Tongue (tissue), 2 donors: ENCODE measurements around the gene GALNT5. TPM values are rescaled to one million over a fixed set of nuclear protein-coding genes. Genes with fewer than 3 reads are reported as not detected.
A peak's percentile ranks its signal among the peaks of the same experiment; 100 is the strongest.

Experiments
- DNase-seq: peaks from one replicate; pipeline ENCODE4 v3.0.0-alpha.2; 2015
- total RNA-seq: library from RNA; depleted of rRNA; stranded (reverse); fragments of >200 nt; gene quantifications from one replicate; pipeline ENCODE4 v1.2.3, GENCODE V29; 2014

GALNT5 gene
- total RNA-seq, 1 donor from 2014 or later: 19.2 TPM

DNA sequence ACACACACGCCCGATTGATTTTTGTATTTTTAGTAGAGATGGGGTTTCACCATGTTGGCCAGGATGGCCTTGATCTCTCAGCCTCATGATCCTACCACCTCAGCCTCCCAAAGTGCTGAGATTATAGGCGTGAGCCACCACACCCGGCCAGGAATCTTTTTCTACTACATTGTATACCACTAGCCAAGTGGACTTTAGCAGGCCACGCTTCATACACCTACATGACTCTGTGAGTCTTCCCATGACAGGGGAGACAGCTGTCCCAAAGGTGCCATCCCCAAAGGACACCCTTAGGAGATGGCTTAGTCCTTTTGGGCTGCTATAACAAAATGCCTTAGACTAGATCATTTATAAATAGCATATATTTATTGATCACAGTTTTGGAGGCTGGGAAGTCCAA, 35.3 kb downstream of the GALNT5 start:
- no peak for DNase-seq

DNA sequence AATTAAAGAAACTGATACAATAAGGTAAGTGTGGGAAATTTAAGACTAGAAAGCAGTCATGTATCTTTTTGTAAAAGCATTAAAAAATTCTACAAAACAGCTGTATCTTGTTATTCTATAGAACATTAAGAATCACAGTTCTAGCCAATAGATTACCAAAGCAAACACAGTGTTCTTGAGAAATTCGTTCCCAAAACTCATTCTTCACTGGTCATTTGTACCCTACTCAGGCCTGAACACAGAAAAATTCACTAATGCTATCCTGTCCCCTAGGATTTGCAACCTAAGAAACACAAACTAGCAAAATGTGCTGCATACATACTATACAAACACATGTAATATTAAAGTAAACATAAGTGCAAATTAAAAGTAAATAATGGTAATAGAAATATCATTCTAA, 39.0 kb downstream of the GALNT5 start:
- DNase-seq: no peak

DNA sequence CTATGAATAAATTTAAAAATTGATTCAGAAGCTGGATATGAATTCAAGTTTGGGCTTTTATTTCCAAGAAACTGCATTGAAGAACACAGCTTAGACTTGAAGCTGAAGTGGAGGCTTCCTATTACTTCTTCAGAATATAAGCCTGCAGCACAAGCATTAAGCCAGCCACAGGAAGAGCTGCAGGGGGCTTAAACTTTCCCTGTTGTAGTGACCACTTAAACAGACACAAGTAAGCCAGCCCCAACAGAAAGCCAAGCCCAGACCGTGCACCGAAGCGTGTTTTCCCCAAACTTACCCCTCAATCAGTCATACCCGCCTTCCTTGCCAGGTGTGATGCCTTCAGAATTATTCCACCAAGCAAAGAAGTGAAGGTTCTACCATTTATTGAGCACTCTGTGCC, 39.5 kb downstream of the GALNT5 start:
- no peak for DNase-seq

DNA sequence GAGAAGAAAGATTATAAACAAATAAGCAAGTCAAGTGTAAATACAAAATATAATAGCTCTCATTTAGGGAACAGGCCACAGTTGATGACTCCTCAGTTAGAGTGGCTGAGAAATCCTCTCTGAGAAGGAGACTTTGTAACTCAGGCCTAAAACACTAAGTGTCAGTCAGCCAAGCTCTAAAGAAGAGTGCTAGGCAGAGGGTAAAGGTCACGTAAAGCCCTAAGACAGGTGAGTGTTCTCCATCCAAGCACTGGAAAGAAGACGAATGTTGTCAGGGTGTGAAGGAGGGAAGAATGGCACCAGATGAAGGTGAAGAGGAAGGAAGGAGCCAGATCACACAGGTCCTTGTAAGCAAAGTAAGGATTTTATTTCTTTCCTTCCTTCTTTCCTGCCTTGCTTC, 43.8 kb downstream of the GALNT5 start:
- no peak for DNase-seq

DNA sequence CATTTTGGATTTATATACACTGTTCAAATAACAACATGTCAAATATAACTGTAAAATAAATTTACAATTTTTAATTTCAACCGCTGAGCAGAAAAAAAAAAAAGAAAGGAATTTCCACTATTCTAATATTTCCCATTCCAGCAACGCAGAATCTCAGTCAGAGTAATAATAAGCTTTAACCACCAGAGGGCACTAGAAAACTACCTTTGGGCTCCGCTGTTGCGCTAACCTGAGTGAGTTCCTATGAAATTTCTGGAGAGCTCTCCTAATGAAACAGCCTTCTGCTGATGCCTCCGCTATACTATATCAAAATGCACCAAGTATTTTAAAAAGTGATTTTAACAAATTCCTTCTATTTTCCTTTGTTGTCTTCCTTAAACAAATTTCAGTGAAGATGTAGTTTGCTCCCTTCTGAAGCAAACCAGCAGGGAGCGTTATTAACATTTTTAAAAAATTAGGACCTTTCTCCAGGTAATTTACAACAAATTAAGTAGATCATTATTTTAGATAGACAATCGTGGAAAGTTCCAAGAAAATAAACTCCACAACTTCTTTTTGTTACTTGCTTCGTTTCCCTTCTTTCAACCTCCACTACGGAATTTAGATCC, 45.1 kb downstream of the GALNT5 start:
- peak; percentile 82 for DNase-seq

DNA sequence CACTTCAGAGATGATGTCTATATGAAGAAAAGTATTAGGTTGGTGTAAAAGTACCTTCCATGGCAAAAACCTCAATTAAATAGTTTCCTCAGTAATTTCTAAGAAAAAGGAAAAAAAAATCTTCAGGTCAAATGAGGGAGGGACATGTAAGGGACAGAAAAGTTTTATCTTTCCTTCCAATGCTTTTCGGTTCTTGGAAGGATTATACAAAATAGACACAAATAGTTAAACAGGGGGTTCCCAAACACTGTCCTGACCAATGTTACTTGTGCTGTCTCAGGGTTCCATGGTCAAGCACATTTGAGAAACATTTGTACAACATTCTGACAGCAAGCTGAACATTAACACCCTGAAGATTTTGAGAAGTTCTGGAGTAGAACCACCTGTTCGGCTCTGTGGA, 46.1 kb downstream of the GALNT5 start:
- no peak for DNase-seq

DNA sequence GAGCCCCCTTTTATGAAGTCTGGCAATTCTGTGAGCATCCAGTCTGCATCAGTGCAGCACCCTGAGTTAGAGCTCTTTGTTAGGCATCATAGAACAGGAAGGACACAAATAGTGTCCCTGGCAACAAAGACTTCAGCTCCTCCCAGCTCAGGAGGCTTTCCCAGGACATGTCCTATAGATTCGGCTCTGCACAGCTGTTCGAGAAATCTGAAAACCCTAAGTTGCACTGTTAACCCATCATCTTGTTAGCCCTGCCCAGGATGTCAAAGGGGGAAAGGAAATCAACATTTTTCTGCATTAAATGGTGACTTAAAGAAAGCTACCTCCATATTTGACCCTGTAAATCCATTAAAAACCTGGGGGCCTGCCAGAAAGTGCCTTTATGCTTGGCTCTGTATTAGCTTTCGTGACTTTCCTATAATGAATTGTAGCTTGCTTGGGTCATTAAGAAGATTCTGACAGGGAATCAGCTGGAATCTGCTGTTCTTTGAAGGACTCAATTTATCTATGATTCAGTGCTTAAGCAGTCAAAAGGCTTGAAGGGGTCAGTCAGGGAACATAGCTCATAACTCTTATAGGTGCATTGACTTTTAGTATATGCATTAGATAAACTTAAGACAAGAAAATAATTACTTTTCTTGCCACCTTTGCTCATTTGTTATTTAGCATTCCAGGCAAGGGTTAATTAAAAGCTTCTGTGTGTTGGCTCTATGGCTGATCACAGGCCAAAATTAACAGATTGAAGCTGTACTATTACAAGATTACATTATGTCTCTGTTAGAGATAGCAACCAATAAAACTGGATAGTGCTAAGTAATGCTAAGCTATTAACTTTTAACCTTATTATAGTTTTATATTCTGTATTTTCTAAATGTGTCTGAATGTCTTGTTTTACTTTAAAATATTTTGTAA, 47.6 kb downstream of the GALNT5 start:
- DNase-seq: peak; percentile 50

DNA sequence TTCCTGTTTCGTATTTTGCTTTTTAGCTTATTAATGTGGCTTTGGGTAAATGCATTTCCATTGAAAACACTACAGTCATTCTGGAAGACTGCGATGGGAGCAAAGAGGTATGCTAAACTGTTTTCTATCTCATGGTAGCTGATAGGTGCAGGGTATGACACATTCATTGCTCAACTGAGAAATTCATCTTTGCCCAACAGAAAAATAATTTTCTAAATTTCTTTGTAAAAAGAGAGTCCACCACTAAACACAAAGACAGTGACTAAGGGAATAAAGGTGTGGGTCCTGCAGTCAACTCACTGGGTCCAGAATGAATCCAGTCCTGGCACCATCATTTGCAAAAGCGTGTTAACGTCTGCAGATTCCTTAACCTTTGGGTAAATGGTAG, 48.2 kb downstream of the GALNT5 start:
- no peak for DNase-seq

DNA sequence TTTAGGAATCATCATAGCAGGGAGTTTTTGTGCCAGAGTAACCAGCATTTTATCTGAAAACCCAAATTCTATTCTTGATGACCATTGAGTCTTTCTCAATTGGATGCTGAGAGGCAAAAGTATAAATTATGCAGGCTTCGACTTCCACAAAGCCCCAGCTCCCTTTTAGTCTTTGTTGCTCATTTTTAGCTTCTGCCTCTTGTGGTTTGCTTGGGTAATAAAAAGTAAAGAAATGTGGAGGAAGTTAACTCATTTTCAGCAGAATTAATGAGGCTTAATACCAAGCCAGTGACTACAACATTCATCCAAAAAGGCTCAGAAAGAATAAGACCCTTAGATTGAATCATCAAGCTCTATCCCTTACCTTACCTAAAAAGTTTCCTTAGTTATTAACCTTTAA, 49.5 kb downstream of the GALNT5 start:
- DNase-seq: no peak

DNA sequence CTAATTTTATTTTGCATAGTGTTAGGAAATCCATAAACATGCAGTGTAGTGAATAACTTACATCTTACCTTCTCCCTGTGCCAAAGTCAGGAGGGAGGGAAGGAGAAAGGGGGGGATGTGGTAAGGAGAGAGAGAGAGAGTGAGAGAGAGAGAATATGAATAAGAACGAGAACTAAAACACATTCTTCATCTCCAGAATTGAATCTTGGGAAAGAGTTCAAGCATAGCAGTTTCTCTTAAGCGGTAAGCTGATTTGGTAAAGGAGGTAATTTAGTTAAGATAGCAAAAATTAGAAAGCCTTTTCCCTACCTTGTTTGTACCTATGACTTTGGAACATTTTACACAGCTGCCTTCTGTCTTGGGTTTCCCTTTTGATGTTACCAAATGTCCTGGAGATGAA, 52.4 kb downstream of the GALNT5 start:
- no peak for DNase-seq

DNA sequence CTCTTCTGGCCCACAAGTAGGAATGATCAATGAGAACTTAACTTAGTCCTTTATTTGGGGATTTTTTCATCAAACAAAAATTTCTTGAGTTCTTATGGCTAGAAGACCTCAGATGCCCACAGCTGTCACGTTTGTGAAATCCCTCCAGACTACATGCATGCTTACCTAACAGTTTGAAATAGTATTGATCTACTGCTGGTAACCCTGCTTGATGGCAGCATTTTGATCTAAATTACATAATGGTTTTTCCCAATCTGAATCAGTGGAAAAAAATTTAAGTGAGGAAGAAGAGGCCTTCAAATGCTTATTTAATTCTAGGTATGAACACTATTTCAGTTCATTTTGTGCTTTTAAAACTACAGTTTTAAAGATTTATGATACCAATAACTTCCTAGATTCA, 54.2 kb downstream of the GALNT5 start:
- no peak for DNase-seq

DNA sequence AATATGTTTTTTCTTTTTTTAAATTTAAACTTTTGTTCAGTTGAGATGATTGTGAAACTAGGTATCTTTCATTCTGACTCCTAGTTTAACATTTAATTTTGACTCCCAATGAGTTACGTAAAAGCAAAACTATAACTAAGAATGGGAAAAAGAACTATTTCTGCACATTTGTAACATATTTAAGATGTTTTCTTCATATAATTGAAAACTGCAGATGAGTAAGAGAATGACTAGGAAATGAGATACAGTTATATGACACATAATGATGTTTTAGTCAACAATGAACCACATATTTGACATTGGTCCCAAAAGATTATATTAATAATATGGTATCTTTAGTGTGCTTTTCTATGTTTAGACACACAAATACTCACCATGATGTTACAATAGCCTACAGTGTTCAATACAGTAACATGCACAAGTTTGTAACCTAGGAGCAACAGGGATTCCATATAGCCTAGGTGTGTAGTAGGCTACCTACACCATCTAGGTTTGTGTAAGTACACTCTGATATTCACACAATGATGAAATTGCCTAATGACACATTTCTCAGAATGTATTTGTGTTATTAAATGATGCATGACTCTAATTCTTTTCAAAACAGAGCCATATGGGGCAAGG, 55.5 kb downstream of the GALNT5 start:
- DNase-seq: no peak

DNA sequence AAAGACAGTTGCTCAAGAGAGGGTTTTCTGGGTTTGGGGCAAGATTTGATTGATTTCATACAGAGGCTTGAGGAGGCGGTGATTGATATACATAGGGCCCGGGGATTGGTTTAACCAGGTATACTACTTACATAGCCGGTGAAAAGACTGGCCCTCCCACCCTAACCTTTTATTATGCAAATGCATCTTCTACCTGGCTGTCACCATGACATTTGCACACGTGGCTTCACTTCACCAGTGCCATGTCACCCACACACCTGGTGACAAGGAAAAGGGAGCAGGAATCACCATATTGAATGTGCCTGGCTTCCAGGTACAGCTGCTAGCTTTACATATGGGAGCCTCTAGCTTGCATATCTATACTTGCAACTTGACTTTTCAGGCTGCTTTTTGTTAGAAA, 58.4 kb downstream of the GALNT5 start:
- no peak for DNase-seq

DNA sequence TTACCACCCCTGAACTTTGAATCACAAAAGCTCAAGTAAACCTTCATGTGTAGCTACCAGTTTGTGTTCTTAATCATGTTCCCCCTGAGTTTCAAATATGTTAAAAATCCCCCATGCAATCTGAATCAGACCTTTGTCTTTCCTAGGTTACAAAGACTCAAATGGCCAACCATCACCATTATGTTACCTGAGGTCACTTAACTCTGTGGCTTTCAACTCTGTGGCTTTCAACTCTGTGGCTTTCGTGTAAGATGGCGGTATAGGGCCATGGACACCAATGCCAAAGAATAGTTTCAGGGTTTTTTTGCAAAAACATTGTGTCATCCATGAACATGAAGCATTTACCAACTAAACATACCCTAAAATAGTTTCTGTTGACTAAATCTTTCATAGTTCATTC, 61.4 kb downstream of the GALNT5 start:
- DNase-seq: no peak

DNA sequence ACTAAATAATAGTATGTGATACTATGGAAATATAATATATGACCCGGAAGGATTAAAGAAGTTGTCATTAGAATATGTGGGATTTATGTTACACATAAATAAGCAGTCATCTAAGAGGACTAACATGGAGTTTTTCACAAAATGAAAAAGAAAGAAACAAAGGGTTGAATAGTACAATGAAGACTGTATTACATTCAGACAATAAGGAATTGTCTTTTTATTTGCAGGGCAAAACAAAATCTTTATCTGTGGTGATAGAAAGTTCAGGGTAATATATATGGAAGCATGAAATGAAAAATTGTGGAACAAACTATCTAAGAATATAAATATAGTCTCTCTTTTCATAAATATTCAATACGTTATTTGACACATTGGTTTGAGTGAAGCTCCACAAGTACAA, 62.3 kb downstream of the GALNT5 start:
- DNase-seq: no peak

DNA sequence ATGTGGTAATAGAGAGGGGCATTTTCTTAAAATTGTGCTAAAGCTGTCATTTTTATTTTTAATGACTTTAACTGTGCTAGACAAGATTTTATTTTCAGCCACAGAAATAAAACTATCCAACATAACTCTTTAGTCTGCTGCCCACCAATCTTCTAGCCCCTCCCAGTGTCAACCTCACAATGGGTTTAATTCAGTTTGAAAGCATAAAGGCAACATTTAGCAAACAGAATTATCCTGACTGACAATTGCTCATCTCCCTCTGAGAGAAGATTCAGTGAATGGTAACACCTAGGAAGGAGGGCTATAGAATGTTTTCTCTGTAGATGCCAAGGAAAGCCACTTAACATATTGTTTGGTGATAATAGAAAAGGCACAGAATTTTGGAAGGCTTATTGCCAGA, 62.9 kb downstream of the GALNT5 start:
- no peak for DNase-seq

DNA sequence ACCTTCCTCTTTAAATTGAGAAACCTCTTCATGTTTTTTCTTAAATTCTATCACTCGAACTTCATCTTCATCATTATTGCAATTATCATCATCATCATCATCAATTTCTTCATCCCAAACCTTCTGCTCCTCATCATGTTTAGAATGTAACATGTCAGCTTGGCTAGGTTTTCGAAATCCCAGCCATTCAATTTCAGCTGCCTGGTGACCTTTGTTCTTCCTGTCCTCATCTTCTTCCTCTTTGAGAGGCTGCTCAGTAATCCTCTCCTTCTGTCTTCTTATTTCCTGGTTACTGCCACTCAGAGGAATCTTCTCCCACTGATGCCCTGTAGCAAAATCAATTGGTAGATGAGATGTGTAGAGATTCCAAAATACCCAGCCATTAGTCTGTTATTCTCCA, 64.0 kb downstream of the GALNT5 start:
- DNase-seq: no peak

DNA sequence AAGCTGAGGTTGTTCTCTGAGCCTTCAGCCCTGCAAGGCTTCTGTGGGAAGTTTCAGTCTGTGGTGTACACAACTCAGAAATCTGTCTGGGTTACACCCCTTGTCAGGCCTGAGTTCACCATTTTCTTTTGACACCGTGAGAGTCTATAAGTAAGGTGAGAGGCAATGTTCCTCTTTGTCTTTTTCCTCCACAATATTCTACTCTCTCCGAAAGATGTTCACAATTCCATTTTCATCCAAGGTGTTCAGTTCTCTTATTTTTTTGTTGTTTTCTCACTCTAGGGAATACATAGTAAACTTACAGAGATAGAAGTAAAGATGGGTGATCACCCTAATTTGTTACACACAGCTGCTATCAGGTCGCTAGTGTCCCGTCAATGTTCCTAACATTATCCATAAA, 64.9 kb downstream of the GALNT5 start:
- no peak for DNase-seq

DNA sequence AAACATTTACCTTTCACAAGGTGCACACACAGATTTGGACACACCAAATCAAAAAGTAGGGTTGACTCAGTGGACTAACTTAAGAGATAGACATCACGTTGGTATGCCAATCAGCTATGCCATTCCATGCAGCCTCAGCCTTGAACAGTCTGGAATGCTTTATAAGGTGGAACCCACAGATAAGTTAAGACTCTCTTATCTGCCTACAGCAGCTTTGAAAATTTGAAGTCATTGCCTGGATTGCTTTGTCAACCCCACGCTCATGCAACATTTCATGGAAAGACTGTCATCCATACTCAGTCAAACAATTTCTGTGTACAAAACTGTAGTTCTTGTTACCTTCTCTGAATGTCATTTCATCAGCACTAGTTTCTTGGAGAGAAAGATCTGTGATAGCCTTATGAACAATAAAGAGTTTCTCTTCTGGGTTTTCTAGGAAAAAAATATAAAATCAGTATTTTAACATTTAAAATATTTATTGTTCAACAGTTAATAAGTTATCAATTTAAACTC, 66.9 kb downstream of the GALNT5 start:
- DNase-seq: no peak

DNA sequence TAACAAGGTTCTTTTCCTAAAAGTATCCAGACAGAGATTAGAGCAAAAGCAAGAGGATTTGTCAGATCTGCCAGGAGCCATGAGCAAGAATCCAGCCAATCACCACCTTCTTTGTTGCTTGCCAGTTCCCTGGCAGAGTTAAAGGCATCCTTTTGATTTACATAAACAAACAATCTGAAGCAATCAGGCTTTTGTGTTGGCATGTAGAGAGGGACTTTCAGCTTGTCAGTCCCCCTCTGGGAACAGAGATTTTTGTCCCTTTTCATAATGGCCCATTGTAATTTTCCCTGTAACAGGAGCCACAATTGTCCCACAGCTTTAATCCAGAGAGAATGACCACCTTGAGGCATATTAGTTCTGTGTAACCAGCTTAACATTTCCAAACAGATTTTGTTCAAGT, 68.3 kb downstream of the GALNT5 start, which contains the start of gene ERMN:
ERMN (minus strand) TSS at position 39 of the 400 bp plus-strand sequence. CDS start 182 bp downstream, outside the sequence.
- DNase-seq: no peak

DNA sequence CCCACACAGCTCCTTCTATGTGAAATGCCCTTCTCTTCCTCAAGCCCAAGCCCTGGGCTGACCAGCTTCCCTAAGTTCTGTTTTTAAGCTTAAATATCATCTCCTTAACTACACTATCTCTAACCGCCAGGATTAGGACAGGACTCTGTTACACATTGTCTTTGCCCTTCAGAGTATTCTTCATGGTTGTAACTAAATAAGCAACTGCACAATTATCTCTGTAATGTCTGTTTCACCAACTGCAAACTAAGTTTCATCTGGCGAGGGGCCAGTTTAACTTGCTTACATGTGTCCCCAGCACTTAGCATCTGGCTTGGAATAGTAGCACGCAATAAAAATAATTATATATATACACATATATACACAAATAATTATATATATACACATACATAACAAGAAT, 69.2 kb downstream of the GALNT5 start:
- DNase-seq: peak; percentile 73

DNA sequence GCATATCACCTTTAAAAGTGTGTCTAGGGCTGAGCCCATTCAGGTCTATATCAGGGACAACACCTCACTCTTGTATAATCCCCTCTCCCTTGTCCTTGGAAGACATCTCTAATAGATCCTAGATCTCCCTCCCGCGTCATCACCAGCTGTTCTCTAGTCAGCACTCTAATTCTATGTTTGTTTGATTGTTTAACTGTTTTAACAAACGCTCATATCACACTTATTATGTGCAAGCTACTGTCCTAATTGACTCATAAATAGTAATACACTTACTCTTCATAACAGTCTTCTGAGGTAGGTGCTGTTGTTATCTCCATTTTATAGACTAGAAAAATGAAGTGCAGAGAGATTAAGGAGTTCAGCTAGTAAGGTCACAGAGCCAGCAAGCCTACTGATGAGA, 69.7 kb downstream of the GALNT5 start:
- peak; percentile 21 for DNase-seq
